Activated CD4-positive, CD25-positive, alpha-beta regulatory T cell (primary cell): Measurements from ENCODE around the gene SLC9A5.

Experiments used
- DNase-seq, 4 experiments: peaks; one replicate each; lab custom pipeline; 2025; lab: John Stamatoyannopoulos, UW

SLC9A5 gene, protein sequence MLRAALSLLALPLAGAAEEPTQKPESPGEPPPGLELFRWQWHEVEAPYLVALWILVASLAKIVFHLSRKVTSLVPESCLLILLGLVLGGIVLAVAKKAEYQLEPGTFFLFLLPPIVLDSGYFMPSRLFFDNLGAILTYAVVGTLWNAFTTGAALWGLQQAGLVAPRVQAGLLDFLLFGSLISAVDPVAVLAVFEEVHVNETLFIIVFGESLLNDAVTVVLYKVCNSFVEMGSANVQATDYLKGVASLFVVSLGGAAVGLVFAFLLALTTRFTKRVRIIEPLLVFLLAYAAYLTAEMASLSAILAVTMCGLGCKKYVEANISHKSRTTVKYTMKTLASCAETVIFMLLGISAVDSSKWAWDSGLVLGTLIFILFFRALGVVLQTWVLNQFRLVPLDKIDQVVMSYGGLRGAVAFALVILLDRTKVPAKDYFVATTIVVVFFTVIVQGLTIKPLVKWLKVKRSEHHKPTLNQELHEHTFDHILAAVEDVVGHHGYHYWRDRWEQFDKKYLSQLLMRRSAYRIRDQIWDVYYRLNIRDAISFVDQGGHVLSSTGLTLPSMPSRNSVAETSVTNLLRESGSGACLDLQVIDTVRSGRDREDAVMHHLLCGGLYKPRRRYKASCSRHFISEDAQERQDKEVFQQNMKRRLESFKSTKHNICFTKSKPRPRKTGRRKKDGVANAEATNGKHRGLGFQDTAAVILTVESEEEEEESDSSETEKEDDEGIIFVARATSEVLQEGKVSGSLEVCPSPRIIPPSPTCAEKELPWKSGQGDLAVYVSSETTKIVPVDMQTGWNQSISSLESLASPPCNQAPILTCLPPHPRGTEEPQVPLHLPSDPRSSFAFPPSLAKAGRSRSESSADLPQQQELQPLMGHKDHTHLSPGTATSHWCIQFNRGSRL

DNA sequence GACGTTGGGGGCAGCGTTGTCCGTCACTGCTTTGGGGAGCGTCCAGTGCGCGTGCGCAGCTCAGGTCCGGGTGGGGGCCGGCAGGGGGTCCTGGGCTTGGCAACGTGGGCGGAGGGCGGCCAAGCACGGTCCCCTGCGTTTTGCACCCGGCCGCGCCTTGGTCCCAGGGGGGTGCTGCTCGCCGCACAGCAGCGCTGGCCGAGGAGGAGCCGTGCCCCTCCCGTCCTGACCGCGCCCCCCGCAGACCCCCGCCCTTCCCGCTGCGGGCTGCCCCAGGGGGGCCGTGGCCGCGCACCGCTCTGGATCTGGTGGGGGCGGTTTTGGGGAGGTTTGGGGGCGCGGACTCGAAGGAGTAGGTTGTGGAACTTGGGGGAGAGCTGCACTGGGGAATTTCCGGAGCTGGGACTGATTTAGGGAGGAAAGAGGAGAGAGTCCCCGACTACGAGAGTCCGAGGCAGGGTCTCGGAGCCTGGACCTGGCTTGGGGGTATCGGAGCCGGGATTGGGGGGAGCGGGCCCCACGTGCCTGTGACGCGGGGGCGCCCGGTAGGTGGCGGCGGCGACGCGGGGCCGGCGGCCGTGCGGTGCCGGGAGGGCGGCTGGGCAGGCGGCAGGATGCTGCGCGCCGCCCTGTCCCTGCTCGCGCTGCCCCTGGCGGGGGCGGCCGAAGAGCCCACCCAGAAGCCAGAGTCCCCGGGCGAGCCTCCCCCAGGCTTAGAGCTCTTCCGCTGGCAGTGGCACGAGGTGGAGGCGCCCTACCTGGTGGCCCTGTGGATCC, at the start of gene SLC9A5:
TSS of gene SLC9A5 (plus strand) at position 579 of the 777 bp plus-strand sequence. CDS start at position 615, 36 bp downstream.
- DNase-seq = no peak

DNA sequence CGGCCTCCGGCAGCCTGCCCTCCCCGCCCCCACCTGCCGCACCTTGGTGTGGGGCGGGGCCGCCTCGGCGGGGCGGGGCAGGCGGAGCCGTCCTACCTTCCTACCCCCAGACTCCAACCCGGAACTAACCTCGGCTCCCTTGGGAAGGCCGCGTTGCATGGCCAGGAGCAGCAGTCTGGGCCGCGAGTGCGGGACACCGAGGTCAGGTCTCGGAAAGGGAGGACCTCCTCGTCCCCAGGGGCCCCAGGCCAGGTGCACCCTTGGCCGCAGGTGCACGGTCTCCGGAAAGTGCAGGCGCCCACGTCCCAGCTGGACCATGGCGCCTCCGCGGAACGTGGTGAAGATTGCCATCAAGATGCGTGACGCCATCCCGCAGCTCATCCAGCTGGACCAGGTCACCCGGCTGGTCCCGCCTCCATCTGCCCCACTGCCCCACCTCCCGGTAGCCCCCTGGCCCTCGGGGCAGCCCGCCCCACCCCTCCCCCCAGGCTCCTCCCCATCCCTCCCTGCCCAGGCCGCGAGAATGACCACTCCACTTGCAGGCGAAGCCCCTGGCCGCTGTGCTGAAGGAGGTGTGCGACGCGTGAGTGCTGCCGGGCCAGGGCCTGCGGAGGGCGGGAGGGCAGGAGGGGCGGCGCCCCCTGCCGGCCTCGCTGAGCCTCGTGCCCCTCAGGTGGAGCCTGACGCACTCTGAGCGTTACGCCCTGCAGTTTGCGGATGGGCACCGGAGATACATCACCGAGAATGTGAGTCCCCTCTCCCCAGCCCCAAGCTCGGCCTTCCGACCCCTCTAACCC, 49.6 kb upstream of the SLC9A5 start, which contains the start of gene ELMO3:
TSS of gene ELMO3 (plus strand) at position 121 of the 797 bp plus-strand sequence. CDS start at position 317, 196 bp downstream.
- no peak for DNase-seq

DNA sequence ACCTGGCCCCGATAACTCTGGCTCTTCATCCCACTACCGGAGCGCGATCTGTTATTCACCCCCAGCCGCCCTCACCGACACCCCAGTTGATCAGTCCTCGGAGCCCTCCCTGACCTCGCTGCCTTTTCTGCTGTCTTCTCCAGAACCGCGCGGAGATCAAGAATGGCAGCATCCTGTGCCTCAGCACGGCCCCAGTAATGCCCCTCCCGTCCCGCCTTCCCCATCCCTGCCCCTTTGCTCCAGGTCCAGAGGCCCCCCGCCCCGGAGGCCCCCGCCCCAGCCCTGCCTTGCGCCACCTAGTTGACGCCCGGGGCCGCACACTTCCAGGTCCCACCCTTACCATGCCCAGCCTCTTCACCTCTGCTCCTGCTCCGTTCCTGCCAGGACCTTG, 49.0 kb upstream of the SLC9A5 start:
- no peak for DNase-seq

DNA sequence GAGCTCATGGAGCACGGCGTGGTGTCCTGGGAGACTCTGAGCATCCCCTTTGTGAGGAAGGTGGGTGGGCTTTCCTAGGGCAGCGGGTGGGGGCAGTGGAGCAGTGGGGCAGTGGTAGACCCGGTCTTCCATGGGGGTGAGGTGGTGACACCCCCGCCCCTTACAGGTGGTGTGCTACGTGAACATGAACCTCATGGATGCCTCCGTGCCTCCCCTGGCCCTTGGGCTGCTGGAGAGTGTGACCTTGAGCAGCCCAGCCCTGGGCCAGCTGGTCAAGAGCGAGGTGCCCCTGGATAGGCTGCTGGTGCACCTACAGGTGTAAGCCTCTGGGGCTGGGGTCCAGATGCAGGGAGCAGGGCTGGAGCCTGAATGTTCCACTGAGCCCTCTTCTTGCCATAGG, 48.3 kb upstream of the SLC9A5 start:
- DNase-seq = no peak

DNA sequence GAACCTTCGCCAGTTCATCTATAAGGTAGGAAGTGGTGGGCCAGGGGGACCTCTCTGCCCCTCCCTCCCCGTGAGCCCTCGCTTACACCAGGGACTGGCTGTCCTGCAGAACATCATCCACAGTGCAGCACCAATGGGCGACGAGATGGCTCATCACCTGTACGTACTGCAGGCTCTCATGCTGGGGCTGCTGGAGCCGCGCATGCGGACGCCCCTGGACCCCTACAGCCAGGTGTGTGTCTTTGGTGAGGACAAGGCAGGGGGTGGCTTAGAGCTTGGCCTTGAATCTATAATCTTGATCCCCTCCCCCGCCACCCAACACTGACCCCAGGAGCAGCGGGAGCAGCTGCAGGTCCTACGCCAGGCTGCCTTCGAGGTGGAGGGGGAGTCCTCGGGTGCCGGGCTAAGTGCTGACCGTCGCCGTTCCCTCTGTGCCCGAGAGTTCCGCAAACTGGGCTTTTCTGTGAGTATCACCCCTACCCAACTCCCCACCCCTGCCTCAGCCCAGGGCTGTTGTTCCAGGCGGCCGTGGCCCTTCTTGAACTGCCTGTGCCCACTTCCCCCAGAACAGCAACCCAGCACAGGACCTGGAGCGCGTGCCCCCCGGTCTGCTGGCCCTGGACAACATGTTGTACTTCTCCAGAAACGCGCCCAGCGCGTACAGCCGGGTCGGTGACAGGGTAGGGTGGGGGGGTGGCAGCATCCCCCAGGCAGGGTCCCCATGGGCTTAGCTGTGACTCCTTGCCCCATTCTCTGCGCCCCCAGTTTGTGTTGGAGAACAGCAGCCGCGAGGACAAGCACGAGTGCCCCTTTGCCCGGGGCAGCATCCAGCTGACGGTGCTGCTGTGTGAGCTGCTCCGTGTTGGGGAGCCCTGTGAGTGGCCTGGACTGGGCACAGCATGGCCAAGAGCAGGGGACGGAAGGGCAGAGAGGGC, 47.1 kb upstream of the SLC9A5 start:
- no peak for DNase-seq

DNA sequence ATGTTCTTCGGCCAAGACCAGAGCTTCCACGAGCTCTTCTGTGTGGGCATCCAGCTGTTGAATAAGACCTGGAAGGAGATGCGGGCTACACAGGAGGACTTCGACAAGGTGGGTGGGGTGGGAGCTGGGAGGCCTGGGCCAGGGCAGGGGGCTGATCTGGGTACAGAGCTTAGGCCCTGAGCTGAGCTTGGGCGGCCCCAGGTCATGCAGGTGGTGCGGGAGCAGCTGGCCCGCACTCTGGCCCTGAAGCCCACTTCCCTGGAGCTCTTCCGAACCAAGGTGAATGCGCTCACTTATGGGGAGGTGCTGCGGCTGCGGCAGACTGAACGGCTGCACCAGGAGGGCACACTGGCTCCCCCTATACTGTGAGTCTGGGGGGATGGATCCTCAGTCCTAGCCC, 46.4 kb upstream of the SLC9A5 start:
- no peak for DNase-seq

DNA sequence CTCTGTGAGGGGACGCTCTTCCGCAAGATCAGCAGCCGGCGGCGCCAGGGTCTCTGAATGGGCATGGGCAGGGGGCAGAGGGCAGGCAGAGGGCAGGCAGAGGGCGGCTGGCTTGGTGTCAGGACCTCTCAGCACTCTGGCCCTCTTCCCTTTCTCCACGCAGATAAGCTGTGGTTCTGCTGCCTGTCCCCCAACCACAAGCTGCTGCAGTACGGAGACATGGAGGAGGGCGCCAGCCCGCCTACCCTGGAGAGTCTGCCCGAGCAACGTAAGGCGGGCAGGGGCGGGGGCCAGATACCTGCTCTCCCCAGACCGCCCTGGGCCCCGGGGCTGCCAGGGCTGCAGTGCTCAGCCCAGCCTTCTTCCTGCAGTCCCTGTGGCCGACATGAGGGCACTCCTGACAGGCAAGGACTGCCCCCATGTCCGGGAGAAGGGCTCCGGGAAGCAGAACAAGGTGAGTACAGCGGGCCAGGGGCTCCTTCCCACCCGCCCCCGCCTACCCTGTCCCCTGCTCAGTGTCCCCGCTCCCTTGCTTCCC, 45.8 kb upstream of the SLC9A5 start:
- no peak for DNase-seq

DNA sequence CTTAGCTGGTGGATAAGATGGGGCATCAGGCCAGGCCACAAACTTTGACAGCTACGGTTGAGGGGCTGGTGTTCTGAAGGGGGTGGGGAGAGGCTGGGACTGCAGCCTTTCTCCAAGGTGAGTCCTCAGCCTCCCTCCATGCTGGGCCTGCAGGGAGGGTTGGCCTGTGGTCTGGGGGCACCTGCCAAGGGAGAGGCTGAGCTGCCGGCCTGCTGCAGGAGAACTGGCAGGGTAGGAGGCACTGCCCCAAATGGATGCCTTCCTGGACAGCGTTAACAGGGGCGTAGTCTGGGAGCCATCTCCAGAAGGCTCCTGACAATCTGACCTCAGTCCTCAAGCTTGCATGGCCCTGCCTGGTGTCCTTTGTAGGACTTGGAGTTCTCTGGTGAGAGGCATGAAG, 44.7 kb upstream of the SLC9A5 start:
- no peak for DNase-seq

DNA sequence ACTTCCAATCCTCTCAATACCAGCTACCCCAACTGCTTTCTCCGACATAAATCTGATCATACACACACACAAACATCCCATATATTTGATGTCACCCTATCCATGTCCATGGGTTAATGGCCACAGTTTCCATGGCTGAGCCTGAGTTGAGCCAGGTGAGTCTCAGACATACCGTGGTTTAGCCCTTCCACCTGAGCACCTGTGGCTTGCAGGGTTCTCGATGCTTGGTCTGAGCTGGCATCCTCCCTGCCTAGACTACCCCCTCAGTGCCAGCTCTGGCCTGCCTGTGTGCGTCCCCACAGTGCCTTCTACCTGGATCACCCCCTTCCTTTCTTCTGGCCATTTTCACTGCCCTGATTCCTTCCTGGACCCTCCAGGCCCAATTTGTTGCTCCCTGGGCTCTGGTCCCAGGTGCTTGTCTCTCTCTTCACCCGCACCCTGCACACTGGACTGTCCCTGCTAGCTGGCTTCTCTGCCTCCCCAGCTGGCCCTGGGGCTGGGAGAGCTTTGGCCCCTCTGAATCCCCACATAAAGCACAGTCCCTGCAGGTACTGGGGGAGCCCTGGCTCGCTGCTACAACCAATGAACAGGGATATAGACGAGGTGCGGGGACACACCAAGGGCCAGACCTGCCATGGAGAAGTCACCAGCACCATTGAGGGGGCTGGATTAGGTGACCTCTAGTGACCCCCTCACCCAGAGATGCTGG, 42.5 kb upstream of the SLC9A5 start:
- DNase-seq = no peak

DNA sequence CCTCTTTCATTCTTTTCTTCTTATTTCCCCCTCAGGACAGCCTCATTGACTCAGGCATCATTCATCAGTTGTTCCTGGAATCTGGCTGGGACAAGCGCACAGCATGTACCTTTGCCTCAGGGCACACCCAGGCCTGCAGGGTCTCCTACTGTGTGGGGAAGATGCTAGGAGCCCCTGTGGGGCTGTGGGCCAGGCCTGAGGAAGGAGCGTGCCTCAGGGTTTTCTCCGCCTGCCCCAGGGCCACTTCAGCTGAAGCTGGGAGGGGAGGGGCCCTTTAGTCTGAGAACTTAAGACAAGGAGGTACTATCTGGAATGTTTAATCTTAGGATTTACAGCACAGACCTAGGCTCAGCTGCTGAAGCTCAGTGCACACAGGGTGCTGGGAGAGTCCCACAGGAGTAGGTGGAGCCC, 41.9 kb upstream of the SLC9A5 start:
- DNase-seq = no peak

DNA sequence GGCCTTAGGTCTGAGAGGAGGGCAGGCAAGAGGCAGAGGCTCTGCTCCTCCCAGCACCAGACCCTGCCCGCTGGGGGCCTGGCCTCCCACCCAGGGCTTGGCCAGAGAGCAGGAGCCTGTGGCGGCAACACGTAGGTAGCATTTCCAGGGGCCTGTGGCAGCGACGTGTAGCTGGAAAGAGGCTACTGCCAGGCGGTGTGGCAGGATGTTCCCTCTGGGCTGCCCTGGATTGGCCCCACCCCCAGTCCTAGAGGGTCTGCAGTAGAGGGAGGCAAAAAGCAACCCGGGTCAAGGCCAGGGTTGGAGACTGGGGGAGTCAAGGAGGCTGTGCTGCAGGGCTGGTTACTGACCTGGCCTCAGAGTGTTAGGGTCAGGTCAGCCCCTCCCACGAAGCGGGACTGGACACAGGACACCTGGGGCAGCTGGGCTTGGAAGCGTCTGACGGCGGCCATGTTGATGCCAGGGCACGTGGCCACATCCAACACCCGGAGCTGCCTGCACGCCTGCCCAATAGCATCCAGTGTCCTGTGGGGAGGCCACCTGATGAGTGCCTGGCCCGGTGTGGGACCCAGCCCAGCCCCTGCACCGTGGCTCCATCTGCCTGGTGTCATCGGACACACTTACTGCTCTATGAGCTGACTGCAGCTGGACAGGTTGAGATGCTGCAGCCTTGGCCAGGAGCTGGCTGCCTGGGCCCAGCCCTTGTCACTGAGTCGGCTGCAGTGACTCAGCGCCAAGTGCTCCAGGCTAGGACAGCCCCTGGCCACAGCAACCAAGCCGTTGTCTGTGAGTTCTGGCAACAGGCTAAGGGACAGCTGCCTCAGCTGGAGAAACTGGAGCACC, 41.3 kb upstream of the SLC9A5 start:
- no peak for DNase-seq

DNA sequence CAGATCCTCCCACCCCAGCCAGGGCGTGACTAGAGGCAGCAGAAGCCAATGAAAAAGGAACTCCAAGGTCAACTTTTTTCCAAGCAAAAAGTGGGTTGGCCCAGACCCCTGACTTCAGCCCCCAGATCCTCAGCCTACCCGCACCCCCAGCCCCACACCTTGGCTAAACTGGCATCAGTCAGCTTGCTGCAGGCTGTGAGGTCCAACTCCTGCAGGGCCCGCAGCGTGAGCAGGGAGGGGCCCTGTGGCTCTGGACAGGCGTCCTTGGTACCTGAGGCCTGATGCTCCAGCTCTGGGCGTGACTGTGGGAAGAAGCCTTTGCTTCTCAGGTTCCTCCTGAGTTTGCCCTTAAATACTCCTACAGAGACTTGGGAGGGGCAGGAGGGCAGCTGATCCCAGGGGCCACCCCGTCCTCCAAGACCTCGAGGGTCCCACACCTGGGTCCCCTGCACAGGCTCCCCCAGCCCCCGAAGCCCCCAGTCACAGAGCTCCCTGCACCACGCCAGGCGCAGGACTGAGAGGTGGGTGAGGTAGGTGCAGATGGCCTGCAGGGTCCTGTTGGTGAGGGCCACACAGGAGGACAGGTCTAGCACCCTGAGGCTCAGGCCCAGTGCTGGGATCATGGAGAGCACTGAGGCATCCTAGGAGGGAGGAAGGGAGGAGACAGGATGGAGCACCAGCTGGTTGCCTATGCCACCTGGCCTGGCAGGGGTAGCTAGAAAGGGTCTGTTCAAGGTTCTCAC, 40.5 kb upstream of the SLC9A5 start:
- DNase-seq = no peak

DNA sequence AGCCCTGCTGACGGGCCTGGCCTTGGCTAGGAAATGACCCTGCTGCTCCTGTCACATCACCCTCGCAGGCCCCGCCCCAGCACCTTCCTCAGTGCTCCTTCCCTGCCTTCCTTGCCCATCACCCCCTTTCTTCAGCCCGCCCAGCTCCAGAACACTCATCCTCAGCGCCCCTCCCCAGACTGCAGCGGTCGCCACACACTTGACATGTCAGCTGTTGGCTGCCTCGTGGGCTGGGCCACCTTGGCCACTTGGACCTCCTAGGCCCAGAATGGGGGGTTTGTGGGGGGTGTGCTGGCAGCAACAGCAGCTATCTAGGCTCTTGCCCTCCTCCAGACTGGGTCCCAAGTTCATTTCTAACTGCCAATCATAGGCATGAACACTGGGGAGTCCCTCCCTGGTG, 39.2 kb upstream of the SLC9A5 start:
- no peak for DNase-seq

DNA sequence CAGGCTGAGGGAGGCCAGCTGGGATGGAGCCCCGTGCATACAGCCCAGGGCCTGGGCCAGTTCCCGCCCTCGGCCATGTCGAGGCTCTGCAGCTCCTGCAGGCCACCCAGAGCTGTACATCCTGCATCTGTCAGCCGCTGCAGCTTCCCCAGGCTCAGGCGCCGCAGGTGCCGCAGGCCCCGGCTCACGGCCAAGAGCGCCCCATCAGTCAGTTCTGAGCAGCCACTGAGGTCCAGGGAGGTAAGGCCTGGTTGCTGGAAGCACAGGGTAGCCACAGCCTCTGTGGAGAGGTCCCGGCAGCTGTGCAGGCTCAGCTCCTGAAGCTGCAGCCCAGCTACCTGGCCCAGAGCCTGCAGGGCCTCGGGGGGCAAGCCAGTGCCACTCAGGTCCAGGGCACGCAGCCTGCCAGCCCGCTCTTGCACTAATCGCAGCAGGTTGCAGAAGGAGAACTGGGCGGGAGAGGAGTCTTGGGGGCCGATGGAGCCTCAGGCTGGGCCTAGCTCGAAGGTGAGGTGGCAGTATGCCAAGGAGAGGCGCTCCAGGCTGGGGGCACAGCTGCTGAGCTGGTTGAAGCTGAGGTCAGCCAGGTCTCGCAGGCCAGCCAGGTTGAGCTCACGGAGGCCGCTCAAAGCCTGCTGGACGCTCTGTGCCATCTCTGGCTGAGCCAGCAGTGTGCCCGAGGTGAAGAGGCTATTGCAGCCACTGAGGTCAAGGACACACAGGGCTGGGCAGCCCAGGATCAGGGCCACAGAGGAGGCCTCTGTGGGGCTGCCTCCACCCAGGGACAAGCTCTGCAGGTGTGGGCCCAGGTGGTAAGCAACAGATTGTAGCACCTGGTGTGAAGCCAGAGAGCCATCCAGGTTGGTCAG, 38.5 kb upstream of the SLC9A5 start:
- DNase-seq = no peak

DNA sequence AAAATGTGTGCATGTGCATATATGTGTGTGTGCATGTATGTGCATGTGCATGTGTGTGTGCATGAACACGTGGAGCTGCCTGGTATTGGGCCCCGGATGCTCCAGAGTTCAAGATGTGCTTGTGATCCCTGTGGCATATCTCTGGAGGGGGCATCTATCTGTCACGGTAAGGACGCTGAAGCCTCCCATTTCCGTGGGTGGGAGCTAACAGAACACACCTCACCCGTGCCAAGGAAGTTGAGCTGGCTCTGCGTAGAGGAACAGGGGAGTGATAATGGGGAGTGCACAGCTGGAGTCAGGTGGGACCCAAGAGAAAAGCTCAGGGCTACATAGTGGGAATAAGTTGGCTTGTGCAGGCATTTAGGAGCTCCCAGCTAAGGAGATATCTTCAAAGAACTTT, 37.1 kb upstream of the SLC9A5 start:
- no peak for DNase-seq

DNA sequence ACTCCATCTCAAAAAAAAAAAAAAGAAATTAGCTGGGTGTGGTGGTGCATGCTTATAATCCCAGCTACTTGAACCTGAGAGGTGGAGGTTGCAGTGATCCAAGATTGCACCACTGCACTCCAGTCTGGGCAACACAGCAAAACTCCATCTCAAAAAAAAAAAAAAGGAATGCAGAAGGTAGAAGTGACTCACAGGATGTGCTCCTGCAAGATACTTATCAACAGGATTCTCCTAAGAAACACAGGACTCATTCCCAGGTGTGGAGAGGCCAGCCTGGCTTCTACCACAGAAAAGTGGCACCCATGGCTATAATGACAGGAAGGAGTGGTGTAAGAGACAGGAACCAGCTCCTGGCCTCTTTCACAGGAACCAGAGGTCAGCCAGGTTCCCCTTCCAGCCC, 36.0 kb upstream of the SLC9A5 start:
- no peak for DNase-seq
